ENCODE data around the gene PRSS3. TPM values are rescaled to one million over a fixed set of nuclear protein-coding genes. Genes with fewer than 3 reads are reported as not detected.

The PRSS3 gene
- total and polyA plus RNA-seq, 10 of the 15 experiments (the other 5 are each of a cell fraction or from before 2014, with no cell fraction given), result 0.54 TPM; not detected in 9

- TF ChIP-seq ZNF217 (IDR thresholded peaks at IDR 0.05) (peak; percentile 38; the same call in 1 of the 2 replicates), NR2F1 (conservative IDR thresholded peaks at IDR 0.05) (peak; percentile 54), RB1 (IDR thresholded peaks at IDR 0.05; ENCODE audit: borderline replicate concordance) (0 out of 2 replicates have a peak, but pooled peaks have one; percentile 49), STAT3 (IDR thresholded peaks at IDR 0.05; ENCODE audit: low read depth, low read length) (no peak), HCFC1 (IDR thresholded peaks at IDR 0.05; ENCODE audit: low read length) (no peak; the same call in 1 of the 2 replicates), ETV6 (conservative IDR thresholded peaks at IDR 0.05 in 1 of 2, IDR thresholded peaks at IDR 0.05 in 1 of 2; ENCODE audit: borderline replicate concordance in 1 of 2, low read depth in 1 of 2) (no peak), KLF5 (IDR thresholded peaks at IDR 0.05; ENCODE audit: partially characterized antibody) (peak; percentile 46), POLR2AphosphoS5 (IDR thresholded peaks at IDR 0.05; ENCODE audit: low read length) (peak; percentile 63), POU2F2 (IDR thresholded peaks at IDR 0.05; ENCODE audit: borderline replicate concordance, low read depth, low read length) (no peak), REST (IDR thresholded peaks at IDR 0.05; ENCODE audit: low read depth, low read length) (no peak), CTCF (IDR thresholded peaks at IDR 0.05 in 2 of 3, conservative IDR thresholded peaks at IDR 0.05 in 1 of 3; ENCODE audit: control insufficient read depth in 2 of 3, extremely low read depth in 1 of 3, insufficient read depth in 1 of 3, low read depth in 3 of 3, low read length in 3 of 3) (peak in 2 of 3 experiments; percentile 10 to 25; a peak in 1 of 6 replicates), ZBED1 (IDR thresholded peaks at IDR 0.05; ENCODE audit: borderline replicate concordance) (no peak), IKZF1 (conservative IDR thresholded peaks at IDR 0.05) (peak; percentile 65), SIN3A (IDR thresholded peaks at IDR 0.05; ENCODE audit: low read depth, low read length) (0 out of 2 replicates have a peak, but pooled peaks have one; percentile 22)
- TF ChIP-seq, protein P1, sequence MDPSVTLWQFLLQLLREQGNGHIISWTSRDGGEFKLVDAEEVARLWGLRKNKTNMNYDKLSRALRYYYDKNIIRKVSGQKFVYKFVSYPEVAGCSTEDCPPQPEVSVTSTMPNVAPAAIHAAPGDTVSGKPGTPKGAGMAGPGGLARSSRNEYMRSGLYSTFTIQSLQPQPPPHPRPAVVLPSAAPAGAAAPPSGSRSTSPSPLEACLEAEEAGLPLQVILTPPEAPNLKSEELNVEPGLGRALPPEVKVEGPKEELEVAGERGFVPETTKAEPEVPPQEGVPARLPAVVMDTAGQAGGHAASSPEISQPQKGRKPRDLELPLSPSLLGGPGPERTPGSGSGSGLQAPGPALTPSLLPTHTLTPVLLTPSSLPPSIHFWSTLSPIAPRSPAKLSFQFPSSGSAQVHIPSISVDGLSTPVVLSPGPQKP (IDR thresholded peaks at IDR 0.05; ENCODE audit: low read depth, low read length), result no peak
- TF ChIP-seq, protein P2, sequence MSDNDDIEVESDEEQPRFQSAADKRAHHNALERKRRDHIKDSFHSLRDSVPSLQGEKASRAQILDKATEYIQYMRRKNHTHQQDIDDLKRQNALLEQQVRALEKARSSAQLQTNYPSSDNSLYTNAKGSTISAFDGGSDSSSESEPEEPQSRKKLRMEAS (IDR thresholded peaks at IDR 0.05; ENCODE audit: low read depth, low read length), result no peak
- TF ChIP-seq, protein P3, sequence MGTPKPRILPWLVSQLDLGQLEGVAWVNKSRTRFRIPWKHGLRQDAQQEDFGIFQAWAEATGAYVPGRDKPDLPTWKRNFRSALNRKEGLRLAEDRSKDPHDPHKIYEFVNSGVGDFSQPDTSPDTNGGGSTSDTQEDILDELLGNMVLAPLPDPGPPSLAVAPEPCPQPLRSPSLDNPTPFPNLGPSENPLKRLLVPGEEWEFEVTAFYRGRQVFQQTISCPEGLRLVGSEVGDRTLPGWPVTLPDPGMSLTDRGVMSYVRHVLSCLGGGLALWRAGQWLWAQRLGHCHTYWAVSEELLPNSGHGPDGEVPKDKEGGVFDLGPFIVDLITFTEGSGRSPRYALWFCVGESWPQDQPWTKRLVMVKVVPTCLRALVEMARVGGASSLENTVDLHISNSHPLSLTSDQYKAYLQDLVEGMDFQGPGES (IDR thresholded peaks at IDR 0.05), result no peak
- TF ChIP-seq, protein P4, sequence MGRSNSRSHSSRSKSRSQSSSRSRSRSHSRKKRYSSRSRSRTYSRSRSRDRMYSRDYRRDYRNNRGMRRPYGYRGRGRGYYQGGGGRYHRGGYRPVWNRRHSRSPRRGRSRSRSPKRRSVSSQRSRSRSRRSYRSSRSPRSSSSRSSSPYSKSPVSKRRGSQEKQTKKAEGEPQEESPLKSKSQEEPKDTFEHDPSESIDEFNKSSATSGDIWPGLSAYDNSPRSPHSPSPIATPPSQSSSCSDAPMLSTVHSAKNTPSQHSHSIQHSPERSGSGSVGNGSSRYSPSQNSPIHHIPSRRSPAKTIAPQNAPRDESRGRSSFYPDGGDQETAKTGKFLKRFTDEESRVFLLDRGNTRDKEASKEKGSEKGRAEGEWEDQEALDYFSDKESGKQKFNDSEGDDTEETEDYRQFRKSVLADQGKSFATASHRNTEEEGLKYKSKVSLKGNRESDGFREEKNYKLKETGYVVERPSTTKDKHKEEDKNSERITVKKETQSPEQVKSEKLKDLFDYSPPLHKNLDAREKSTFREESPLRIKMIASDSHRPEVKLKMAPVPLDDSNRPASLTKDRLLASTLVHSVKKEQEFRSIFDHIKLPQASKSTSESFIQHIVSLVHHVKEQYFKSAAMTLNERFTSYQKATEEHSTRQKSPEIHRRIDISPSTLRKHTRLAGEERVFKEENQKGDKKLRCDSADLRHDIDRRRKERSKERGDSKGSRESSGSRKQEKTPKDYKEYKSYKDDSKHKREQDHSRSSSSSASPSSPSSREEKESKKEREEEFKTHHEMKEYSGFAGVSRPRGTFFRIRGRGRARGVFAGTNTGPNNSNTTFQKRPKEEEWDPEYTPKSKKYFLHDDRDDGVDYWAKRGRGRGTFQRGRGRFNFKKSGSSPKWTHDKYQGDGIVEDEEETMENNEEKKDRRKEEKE (IDR thresholded peaks at IDR 0.05), result 0 out of 2 replicates have a peak, but pooled peaks have one; percentile 38
Measured at GRCh38 chr9:33817327-33818166, 22.2 kb downstream of the PRSS3 start (continued).

All from GM12878 (cell line).